H9 (cell line): Measurements from ENCODE around the gene HPSE. TPM values are rescaled to one million over a fixed set of nuclear protein-coding genes. Genes with fewer than 3 reads are reported as not detected.

ENCODE experiments used
- DNase-seq: peaks from one replicate; pipeline ENCODE4 v3.0.0-alpha.2; 2017
- H2AFZ ChIP-seq: one replicate; pipeline ENCODE4 v1.6.1; 2013; ENCODE audit warnings: mild to moderate bottlenecking, low read length, control low read depth, moderate library complexity
- H2AK5ac ChIP-seq: 2 replicates; pipeline ENCODE4 v1.6.1; 2013; ENCODE audit warnings: low read length, control low read depth, mixed read lengths; ENCODE audit not compliant: insufficient read length
- H2BK120ac ChIP-seq: one replicate; pipeline ENCODE4 v1.6.1; 2013; ENCODE audit warnings: low read depth, mild to moderate bottlenecking, low read length, control low read depth, inconsistent platforms; ENCODE audit not compliant: poor library complexity, severe bottlenecking
- H2BK12ac ChIP-seq: 2 replicates; pipeline ENCODE4 v1.6.1; 2013; ENCODE audit warnings: low read length, control low read depth, mixed read lengths, low read depth; ENCODE audit not compliant: insufficient read length
- H2BK15ac ChIP-seq: 2 replicates; pipeline ENCODE4 v1.6.1; 2013; ENCODE audit warnings: low read depth, low read length, control low read depth
- H2BK20ac ChIP-seq: one replicate; pipeline ENCODE4 v1.6.1; 2013; ENCODE audit warnings: low read depth, mild to moderate bottlenecking, low read length, control low read depth, inconsistent platforms; ENCODE audit not compliant: poor library complexity, severe bottlenecking
- H2BK5ac ChIP-seq: 2 replicates; pipeline ENCODE4 v1.6.1; 2013; ENCODE audit warnings: low read length, control low read depth, mixed read lengths; ENCODE audit not compliant: insufficient read length
- H3K14ac ChIP-seq: 2 replicates; pipeline ENCODE4 v1.6.1; 2013; ENCODE audit warnings: low read length, control low read depth; ENCODE audit not compliant: insufficient read depth
- H3K18ac ChIP-seq: 2 replicates; pipeline ENCODE4 v1.6.1; 2013; ENCODE audit warnings: low read depth, mild to moderate bottlenecking, mixed read lengths, low read length, control low read depth; ENCODE audit not compliant: insufficient read length
- H3K23ac ChIP-seq: 2 replicates; pipeline ENCODE4 v1.6.1; 2013; ENCODE audit warnings: low read length, control low read depth, mixed read lengths, low read depth; ENCODE audit not compliant: insufficient read length
- H3K23me2 ChIP-seq: 2 replicates; pipeline ENCODE4 v1.6.1; 2013; ENCODE audit warnings: low read depth, mild to moderate bottlenecking, mixed read lengths, low read length, control low read depth; ENCODE audit not compliant: insufficient read length, poor library complexity, severe bottlenecking
- H3K27ac ChIP-seq: 2 replicates; pipeline ENCODE4 v1.5.1; 2013; ENCODE audit warnings: low read length, control low read depth, mixed read lengths, low read depth; ENCODE audit not compliant: insufficient read length
- H3K27me3 ChIP-seq: 2 replicates; pipeline ENCODE4 v1.6.1; 2013; ENCODE audit warnings: low read length, control low read depth, inconsistent platforms; ENCODE audit not compliant: insufficient read depth
- H3K4ac ChIP-seq: 2 replicates; pipeline ENCODE4 v1.6.1; 2013; ENCODE audit warnings: low read depth, mild to moderate bottlenecking, control low read depth, inconsistent platforms, low read length, moderate library complexity
- H3K4me1 ChIP-seq: 2 replicates; pipeline ENCODE4 v1.6.1; 2013; ENCODE audit warnings: low read length, control low read depth, inconsistent platforms; ENCODE audit not compliant: insufficient read depth
- H3K4me2 ChIP-seq: 2 replicates; pipeline ENCODE4 v1.6.1; 2013; ENCODE audit warnings: low read length, control low read depth, mixed read lengths; ENCODE audit not compliant: insufficient read length, insufficient read depth
- H3K56ac ChIP-seq: 2 replicates; pipeline ENCODE4 v1.6.1; 2013; ENCODE audit warnings: low read depth, mild to moderate bottlenecking, mixed read lengths, low read length, control low read depth; ENCODE audit not compliant: insufficient read length
- H3K79me1 ChIP-seq: 2 replicates; pipeline ENCODE4 v1.6.1; 2013; ENCODE audit warnings: low read depth, mild to moderate bottlenecking, moderate library complexity, low read length, control low read depth, inconsistent platforms; ENCODE audit not compliant: insufficient read depth, poor library complexity, severe bottlenecking
- H3K79me2 ChIP-seq: 2 replicates; pipeline ENCODE4 v1.6.1; 2013; ENCODE audit warnings: low read length, control low read depth, inconsistent platforms; ENCODE audit not compliant: insufficient read depth
- H3K9ac ChIP-seq: 2 replicates; pipeline ENCODE4 v1.6.1; 2013; ENCODE audit warnings: low read length, control low read depth, mixed read lengths; ENCODE audit not compliant: insufficient read length; ENCODE audit errors: extremely low read depth
- H3K9me3 ChIP-seq: one replicate; pipeline ENCODE4 v1.6.1; 2013; ENCODE audit warnings: low read depth, low read length, inconsistent platforms; ENCODE audit not compliant: control insufficient read depth
- H3T11ph ChIP-seq: one replicate; pipeline ENCODE4 v1.6.1; 2013; ENCODE audit warnings: mild to moderate bottlenecking, low read length, control low read depth, inconsistent platforms
- H4K20me1 ChIP-seq: one replicate; pipeline ENCODE4 v1.6.1; 2013; ENCODE audit not compliant: control insufficient read depth, insufficient read length, insufficient read depth
- H4K5ac ChIP-seq: 2 replicates; pipeline ENCODE4 v1.6.1; 2013; ENCODE audit warnings: low read depth, mild to moderate bottlenecking, mixed read lengths, low read length, control low read depth; ENCODE audit not compliant: insufficient read length
- H4K8ac ChIP-seq: replicated peaks from 2 replicates; pipeline ENCODE4 v1.6.1; 2013; ENCODE audit warnings: low read length, control low read depth, mixed read lengths, low read depth; ENCODE audit not compliant: insufficient read length
- H4K91ac ChIP-seq: 2 replicates; pipeline ENCODE4 v1.6.1; 2013; ENCODE audit warnings: low read depth, mild to moderate bottlenecking, moderate library complexity, mixed read lengths, low read length, control low read depth; ENCODE audit not compliant: insufficient read length
- H3K27ac Mint-ChIP-seq, 3 experiments: 2 replicates in 2 of 3; 3 replicates in 1 of 3; pipeline ENCODE4 v1.8.0; 2020 to 2021; ENCODE audit warnings: mixed read lengths in 3 of 3, mild to moderate bottlenecking in 1 of 3, moderate library complexity in 1 of 3
- H3K27me3 Mint-ChIP-seq: 2 replicates; pipeline ENCODE4 v1.8.0; 2021; ENCODE audit warnings: low read depth, mild to moderate bottlenecking, moderate library complexity, mixed read lengths
- H3K36me3 Mint-ChIP-seq, 3 experiments: 2 replicates in 2 of 3; 3 replicates in 1 of 3; pipeline ENCODE4 v1.8.0; 2020 to 2021; ENCODE audit warnings: low read depth in 3 of 3, mixed read lengths in 3 of 3; ENCODE audit not compliant: insufficient read depth in 1 of 3
- H3K4me1 Mint-ChIP-seq, 2 experiments: 2 replicates each; pipeline ENCODE4 v1.8.0; 2020; ENCODE audit warnings: mixed read lengths in 2 of 2
- H3K4me3 Mint-ChIP-seq, 2 experiments: 2 replicates in 1 of 2; 3 replicates in 1 of 2; pipeline ENCODE4 v1.8.0; 2020 to 2021; ENCODE audit warnings: mild to moderate bottlenecking in 2 of 2, mixed read lengths in 2 of 2, moderate library complexity in 1 of 2
- H3K9me3 Mint-ChIP-seq, 2 experiments: 2 replicates in 1 of 2; 3 replicates in 1 of 2; pipeline ENCODE4 v1.8.0; 2020; ENCODE audit warnings: mild to moderate bottlenecking in 2 of 2, mixed read lengths in 2 of 2, moderate library complexity in 1 of 2
- CTCF ChIP-seq: fragments of 200-600 bp; sonication (generic); conservative IDR thresholded peaks from 3 replicates; pipeline ENCODE4 v1.8.0; 2021; ENCODE audit warnings: antibody characterized with exemption, mild to moderate bottlenecking
- WGBS: extraction: QIAGEN DNeasy Blood & Tissue Kit; methylation state at CpG from one replicate; pipeline ENCODE4 v1.1.7; 2013; ENCODE audit warnings: missing lambda C conversion rate, low lambda C conversion rate, mixed read lengths; ENCODE audit not compliant: insufficient read length; ENCODE audit errors: extremely low coverage; 5-methylcytosine and 5-hydroxymethylcytosine counted together
- total RNA-seq: library from RNA; stranded (reverse); gene quantifications from 2 replicates; pipeline ENCODE4 v1.2.1, GENCODE V29; 2021

Gene HPSE
- total RNA-seq, 1 experiment from 2014 or later, result 2.0 TPM

GRCh38 chr4:83248486-83248885 lies 86.2 kb downstream of the HPSE start:
- no peak for DNase-seq
- no CpG with 5 or more reads among the region's 5 CpGs for WGBS
- H3K4me3 Mint-ChIP-seq, result no peak overlapping the region
- Histone ChIP-seq H2AK5ac (no peak overlapping the region), H3K79me2 (no peaks in the 10 kb centered on the region), H3K14ac (no peak overlapping the region), H4K91ac (no peak overlapping the region), H3K27me3 (no peaks in the 10 kb centered on the region), H3K4ac (no peak overlapping the region), H2BK20ac (no peak overlapping the region), H3K9me3 (no peaks in the 10 kb centered on the region), H3K23ac (no peak overlapping the region), H3K9ac (no peak overlapping the region), H3K79me1 (no peaks in the 10 kb centered on the region), H4K5ac (no peak overlapping the region), H3K4me1 (no peaks in the 10 kb centered on the region; the same call in 1 of the 2 replicates), H2BK15ac (no peak overlapping the region), H2BK5ac (no peak overlapping the region), H3K23me2 (no peaks in the 10 kb centered on the region), H4K8ac (no peak overlapping the region), H4K20me1 (no peaks in the 10 kb centered on the region), H3T11ph (no peak overlapping the region), H2BK120ac (no peak overlapping the region), H2AFZ (no peak overlapping the region), H2BK12ac (no peak overlapping the region), H3K4me2 (no peak overlapping the region), H3K56ac (no peak overlapping the region), H3K27ac (no peak overlapping the region), H3K18ac (no peak overlapping the region)
- H3K27ac Mint-ChIP-seq, result no peak overlapping the region
- peaks cover 5% of the 10 kb centered on the region for H3K27me3 Mint-ChIP-seq
- peaks cover 9 to 10% of the 10 kb centered on the region in 2 experiments for H3K4me1 Mint-ChIP-seq
- H3K9me3 Mint-ChIP-seq, result no peaks in the 10 kb centered on the region
- no peak for TF ChIP-seq CTCF
- no peaks in the 10 kb centered on the region; a peak in 1 of 7 replicates for H3K36me3 Mint-ChIP-seq
